GM12873 (cell line): ENCODE measurements around the gene TIE1.

ENCODE experiments used
- TF ChIP-seq, protein P1 (sequence below): IDR thresholded peaks from 2 replicates; pipeline ENCODE4 v1.5.1; 2012; ENCODE audit warnings: low read depth, mild to moderate bottlenecking, moderate library complexity, low read length, control low read depth; ENCODE audit not compliant: insufficient read depth; ENCODE audit errors: missing control alignments

Gene TIE1

DNA sequence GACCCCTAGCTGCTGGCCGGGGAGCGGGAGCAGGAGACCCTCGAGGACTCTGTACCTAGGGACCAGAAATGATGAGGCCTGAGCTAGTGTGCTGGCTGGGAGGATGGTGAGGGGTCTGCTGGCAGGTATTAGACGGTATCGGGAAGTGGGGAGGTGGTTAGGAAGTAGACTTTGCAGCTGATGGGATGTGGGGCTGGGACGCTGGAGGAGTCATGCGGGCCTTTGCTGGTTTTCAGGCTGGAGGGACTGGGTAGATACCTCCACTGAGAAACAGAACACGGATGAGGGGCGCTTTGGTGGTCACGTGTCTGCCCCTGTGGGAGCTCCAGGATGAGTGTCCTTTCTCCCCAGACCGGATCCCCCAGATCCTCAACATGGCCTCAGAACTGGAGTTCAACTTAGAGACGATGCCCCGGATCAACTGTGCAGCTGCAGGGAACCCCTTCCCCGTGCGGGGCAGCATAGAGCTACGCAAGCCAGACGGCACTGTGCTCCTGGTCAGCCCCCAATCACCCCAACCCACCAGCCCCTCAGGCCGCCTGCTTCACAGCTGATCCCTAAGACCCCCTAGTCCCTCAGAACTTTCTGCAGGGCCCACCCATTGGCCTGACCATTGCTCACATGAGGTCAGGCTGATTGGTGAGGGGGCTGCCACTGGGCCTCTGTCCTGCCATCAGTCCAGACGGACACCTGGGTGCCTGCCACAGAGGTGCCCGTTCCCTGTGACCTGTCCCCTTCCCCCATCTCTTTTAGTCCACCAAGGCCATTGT, 8.0 kb downstream of the TIE1 start:
- TF ChIP-seq, protein P1, sequence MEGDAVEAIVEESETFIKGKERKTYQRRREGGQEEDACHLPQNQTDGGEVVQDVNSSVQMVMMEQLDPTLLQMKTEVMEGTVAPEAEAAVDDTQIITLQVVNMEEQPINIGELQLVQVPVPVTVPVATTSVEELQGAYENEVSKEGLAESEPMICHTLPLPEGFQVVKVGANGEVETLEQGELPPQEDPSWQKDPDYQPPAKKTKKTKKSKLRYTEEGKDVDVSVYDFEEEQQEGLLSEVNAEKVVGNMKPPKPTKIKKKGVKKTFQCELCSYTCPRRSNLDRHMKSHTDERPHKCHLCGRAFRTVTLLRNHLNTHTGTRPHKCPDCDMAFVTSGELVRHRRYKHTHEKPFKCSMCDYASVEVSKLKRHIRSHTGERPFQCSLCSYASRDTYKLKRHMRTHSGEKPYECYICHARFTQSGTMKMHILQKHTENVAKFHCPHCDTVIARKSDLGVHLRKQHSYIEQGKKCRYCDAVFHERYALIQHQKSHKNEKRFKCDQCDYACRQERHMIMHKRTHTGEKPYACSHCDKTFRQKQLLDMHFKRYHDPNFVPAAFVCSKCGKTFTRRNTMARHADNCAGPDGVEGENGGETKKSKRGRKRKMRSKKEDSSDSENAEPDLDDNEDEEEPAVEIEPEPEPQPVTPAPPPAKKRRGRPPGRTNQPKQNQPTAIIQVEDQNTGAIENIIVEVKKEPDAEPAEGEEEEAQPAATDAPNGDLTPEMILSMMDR: no peak

DNA sequence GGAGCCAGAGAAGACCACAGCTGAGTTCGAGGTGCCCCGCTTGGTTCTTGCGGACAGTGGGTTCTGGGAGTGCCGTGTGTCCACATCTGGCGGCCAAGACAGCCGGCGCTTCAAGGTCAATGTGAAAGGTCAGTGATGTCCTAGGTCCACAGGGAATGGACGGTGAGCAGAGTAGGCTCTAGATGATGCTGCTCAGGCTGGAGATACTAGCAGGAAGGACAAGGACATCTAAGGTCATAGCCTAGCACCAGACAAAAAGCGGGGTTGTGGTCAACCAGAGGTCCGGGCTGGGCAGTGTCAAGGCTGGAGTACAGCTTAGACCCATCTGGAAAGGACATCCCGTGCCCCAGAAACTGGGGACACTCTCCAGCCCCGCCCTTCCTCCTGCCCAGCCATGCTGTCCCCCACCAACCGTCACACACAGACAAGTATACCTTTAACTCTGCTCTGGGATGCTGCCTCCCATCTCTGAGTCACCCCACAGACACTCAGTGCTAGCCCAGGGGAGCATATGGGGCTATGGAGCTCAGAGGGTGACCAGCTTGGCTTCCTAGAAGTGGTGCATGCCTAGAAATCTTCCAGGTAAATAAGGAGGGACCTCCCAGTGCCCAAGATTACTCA, 8.7 kb downstream of the TIE1 start:
- TF ChIP-seq, protein P1: no peak

DNA sequence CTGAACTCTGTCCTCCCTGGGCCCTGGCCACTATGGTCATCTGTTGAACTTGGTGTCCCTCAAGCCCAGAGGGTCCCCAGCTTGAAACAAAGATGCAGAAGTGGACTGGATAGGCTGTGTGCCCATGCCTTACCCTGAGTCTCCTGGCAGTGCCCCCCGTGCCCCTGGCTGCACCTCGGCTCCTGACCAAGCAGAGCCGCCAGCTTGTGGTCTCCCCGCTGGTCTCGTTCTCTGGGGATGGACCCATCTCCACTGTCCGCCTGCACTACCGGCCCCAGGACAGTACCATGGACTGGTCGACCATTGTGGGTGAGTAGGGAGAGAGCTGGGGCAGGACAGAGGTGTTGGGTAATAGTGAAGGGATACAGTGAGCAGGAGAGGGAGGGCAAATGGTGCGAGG, 10.7 kb downstream of the TIE1 start:
- TF ChIP-seq, protein P1: no peak

DNA sequence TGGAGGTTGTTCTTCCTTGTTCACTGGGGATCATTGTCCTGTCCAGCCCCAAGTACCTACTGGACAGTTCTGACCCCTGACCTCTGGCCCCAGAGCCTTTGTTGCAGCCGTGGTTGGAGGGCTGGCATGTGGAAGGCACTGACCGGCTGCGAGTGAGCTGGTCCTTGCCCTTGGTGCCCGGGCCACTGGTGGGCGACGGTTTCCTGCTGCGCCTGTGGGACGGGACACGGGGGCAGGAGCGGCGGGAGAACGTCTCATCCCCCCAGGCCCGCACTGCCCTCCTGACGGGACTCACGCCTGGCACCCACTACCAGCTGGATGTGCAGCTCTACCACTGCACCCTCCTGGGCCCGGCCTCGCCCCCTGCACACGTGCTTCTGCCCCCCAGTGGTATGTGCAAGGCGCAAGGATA, 11.4 kb downstream of the TIE1 start:
- TF ChIP-seq, protein P1: no peak

DNA sequence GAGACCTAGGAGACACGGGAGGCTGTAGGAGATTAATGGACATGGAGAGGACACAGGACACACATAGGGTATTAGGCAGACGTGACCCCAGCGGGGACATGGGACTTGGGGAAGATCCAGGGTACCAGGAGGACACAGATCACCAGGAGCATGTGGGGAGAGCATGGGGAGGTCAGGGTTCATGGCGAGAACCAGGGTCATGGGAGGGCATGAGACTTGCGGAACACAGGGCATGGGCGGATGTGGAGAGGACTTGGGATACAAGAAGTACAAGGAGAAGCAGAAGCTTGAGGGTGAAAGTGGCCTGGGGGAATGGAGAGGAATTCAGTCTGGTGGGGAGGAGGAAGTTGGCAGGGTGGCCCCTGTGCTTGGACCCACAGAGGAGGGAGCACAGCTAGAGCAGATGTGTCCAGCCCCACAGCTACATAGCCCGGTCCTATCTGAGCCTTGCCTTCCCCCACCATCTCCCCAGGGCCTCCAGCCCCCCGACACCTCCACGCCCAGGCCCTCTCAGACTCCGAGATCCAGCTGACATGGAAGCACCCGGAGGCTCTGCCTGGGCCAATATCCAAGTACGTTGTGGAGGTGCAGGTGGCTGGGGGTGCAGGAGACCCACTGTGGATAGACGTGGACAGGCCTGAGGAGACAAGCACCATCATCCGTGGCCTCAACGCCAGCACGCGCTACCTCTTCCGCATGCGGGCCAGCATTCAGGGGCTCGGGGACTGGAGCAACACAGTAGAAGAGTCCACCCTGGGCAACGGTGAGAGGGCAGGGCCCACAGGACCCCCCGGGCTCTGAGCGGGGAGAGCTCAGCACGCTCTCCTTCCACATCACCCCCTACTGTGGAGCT, 12.1 kb downstream of the TIE1 start:
- TF ChIP-seq, protein P1: no peak

DNA sequence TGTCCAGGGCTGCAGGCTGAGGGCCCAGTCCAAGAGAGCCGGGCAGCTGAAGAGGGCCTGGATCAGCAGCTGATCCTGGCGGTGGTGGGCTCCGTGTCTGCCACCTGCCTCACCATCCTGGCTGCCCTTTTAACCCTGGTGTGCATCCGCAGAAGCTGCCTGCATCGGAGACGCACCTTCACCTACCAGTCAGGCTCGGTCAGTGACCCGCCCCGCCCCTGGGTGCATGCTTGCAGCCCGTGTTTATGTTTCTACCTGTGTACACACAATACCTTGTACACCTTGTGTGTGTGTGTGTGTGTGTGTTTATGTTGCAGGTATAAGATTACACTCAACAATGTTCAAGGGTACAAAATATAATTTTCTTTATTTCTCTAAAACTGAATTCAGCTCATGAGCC, 13.0 kb downstream of the TIE1 start:
- TF ChIP-seq, protein P1: no peak

DNA sequence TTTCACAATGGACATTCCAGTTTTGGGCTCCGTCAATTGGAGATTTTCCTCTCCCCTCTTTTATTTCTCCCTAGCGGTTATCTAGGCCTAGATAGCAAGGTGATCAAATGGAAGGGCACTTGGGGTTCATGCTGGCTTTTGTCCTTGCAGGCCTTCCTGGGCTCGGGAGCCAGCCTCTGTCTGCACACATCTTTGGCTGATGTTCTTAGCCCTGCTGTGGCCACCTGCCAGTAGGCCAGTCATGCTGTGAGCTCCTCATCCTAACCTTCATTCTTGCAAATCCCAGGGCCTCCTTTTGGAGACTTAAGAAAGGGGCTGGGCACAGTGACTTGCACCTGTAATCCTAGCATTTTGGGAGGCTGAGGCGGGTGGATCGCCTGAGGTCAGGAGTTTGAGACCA, 13.5 kb downstream of the TIE1 start:
- TF ChIP-seq, protein P1: no peak
